ENCODE data around the gene PACS2. TPM values are rescaled to one million over a fixed set of nuclear protein-coding genes. Genes with fewer than 3 reads are reported as not detected.

Gene PACS2
- polyA plus RNA-seq, 3 donors = 3.1 to 87.0 (median 3.7) TPM

DNA sequence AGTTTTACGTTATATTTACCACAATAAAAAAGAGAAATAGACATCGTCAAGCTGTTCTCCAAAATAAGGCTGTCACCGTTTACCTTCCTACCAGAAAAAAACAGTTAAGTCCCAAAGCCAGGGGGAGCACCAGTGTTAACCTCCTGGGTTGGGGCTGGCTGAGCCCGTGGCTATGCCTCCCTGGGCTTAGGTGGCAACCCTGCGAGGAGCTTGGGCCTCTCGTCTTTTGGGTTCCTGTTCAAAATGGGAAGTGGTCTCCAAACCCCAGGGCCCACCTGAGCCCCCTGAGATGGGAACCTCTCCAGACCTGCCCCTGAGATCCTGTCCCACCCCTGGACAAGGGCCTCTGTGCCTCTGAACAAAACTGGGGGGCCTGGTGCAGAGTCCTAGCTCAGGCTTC is 22.9 kb downstream of the PACS2 start:
- H3K4me3 ChIP-seq (replicated peaks in 1 of 3; ENCODE audit: low read depth in 2 of 3, low read length in 3 of 3) = no peak overlapping the region
- peaks cover 7% of the 10 kb centered on the region in 2 donors for H3K4me1 ChIP-seq (ENCODE audit: control insufficient read depth in 1 of 2, insufficient read depth in 2 of 2, low read length in 2 of 2)
- no peak for DNase-seq
- H3K9ac ChIP-seq (ENCODE audit: insufficient read depth, low read length, poor library complexity, severe bottlenecking) = no peak overlapping the region
- H3K27ac Mint-ChIP-seq = peak overlapping the region in 1 of 7 donors; percentile 61
- no peaks in the 10 kb centered on the region for H3K27me3 ChIP-seq (ENCODE audit: control insufficient read depth in 2 of 2, insufficient read depth in 2 of 2, low read length in 2 of 2)
- H4K20me1 ChIP-seq (ENCODE audit: insufficient read depth, low read length) = peaks cover 71% of the 10 kb centered on the region
- intact Hi-C loops (cut with micrococcal nuclease) = no loop called here
- H3K36me3 Mint-ChIP-seq = peaks cover 10 to 16% of the 10 kb centered on the region in 2 donors
- WGBS (ENCODE audit: insufficient coverage) = 55% methylated on average over 4 of the region's 6 CpGs
- TF ChIP-seq, protein P1, sequence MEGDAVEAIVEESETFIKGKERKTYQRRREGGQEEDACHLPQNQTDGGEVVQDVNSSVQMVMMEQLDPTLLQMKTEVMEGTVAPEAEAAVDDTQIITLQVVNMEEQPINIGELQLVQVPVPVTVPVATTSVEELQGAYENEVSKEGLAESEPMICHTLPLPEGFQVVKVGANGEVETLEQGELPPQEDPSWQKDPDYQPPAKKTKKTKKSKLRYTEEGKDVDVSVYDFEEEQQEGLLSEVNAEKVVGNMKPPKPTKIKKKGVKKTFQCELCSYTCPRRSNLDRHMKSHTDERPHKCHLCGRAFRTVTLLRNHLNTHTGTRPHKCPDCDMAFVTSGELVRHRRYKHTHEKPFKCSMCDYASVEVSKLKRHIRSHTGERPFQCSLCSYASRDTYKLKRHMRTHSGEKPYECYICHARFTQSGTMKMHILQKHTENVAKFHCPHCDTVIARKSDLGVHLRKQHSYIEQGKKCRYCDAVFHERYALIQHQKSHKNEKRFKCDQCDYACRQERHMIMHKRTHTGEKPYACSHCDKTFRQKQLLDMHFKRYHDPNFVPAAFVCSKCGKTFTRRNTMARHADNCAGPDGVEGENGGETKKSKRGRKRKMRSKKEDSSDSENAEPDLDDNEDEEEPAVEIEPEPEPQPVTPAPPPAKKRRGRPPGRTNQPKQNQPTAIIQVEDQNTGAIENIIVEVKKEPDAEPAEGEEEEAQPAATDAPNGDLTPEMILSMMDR (IDR thresholded peaks at IDR 0.05) = no peak
- H3K4me3 Mint-ChIP-seq = no peak overlapping the region
- H2AFZ ChIP-seq (ENCODE audit: insufficient read depth, low read depth, low read length, poor library complexity, severe bottlenecking) = no peak overlapping the region
- peaks cover 22% of the 10 kb centered on the region for H3K4me1 Mint-ChIP-seq
- H3K9me3 ChIP-seq (replicated peaks in 1 of 2; ENCODE audit: control insufficient read depth in 1 of 2, insufficient read depth in 1 of 2, low read length in 2 of 2) = no peaks in the 10 kb centered on the region
- H3K9me3 Mint-ChIP-seq = peaks cover 0 to 7% (median 0%) of the 10 kb centered on the region in 7 donors
- no peaks in the 10 kb centered on the region for H3K36me3 ChIP-seq (replicated peaks in 1 of 2; ENCODE audit: control insufficient read depth in 1 of 2, insufficient read depth in 2 of 2, low read length in 2 of 2)
- H3K4me2 ChIP-seq (replicated peaks; ENCODE audit: extremely low read depth, low read length, poor library complexity, severe bottlenecking) = no peak overlapping the region
- H3K79me2 ChIP-seq (ENCODE audit: insufficient read depth, low read length) = peaks cover 6% of the 10 kb centered on the region
- H3K27ac ChIP-seq (ENCODE audit: low read depth in 1 of 2, low read length in 2 of 2) = no peak overlapping the region
- H3K27me3 Mint-ChIP-seq (ENCODE audit: low read depth in 3 of 3) = peaks cover 3 to 12% (median 5%) of the 10 kb centered on the region in 3 donors

DNA sequence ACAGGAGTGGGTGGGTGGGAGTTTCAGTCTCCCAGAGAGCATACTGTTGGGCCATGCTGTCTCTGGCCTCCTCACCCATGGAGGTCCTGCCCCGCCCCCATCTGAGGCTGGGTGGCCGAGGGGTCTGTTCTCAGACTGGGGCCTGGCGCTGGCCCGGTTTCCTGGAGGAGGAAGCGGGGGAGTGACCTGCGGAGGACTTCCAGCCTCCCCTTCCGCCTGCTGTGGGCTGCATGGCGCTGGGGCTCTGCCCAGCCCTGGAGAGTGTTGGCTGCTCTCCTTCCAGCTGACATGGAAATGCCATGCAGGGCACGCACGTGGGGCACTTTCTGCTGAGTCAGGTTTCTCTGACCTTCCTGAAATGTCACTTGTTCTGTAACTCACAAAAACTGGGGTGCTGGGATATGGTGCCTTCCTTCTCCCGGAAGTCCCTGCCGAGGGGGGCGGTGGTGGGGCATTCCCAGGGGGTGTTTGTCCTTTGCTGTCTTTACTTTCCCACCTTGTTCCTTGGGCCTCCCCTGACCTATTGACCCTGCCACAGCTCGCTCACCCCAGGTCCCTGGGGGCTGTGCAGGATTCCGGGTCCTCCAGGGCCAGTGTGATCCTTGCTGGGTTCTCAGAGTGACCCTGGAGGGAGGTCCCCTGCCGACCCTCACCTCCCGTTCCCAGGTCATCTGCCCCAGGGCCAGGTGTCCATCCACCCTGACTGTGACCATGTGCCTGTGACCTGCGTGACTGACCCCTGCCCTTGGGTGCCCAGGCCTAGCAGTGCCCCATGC is 23.6 kb downstream of the PACS2 start:
- Histone ChIP-seq H4K20me1 (ENCODE audit: insufficient read depth, low read length) (peaks cover 68% of the 10 kb centered on the region), H3K27me3 (ENCODE audit: control insufficient read depth in 2 of 2, insufficient read depth in 2 of 2, low read length in 2 of 2) (no peaks in the 10 kb centered on the region), H3K79me2 (ENCODE audit: insufficient read depth, low read length) (peaks cover 5% of the 10 kb centered on the region), H2AFZ (ENCODE audit: insufficient read depth, low read depth, low read length, poor library complexity, severe bottlenecking) (no peak overlapping the region), H3K4me3 (replicated peaks in 1 of 3; ENCODE audit: low read depth in 2 of 3, low read length in 3 of 3) (no peak overlapping the region), H3K4me1 (ENCODE audit: control insufficient read depth in 1 of 2, insufficient read depth in 2 of 2, low read length in 2 of 2) (peaks cover 7% of the 10 kb centered on the region in 2 donors), H3K9ac (ENCODE audit: insufficient read depth, low read length, poor library complexity, severe bottlenecking) (no peak overlapping the region), H3K4me2 (replicated peaks; ENCODE audit: extremely low read depth, low read length, poor library complexity, severe bottlenecking) (no peak overlapping the region), H3K27ac (ENCODE audit: low read depth in 1 of 2, low read length in 2 of 2) (no peak overlapping the region), H3K9me3 (replicated peaks in 1 of 2; ENCODE audit: control insufficient read depth in 1 of 2, insufficient read depth in 1 of 2, low read length in 2 of 2) (no peaks in the 10 kb centered on the region), H3K36me3 (replicated peaks in 1 of 2; ENCODE audit: control insufficient read depth in 1 of 2, insufficient read depth in 2 of 2, low read length in 2 of 2) (no peaks in the 10 kb centered on the region)
- H3K27ac Mint-ChIP-seq = peak overlapping the region in 1 of 7 donors; percentile 82
- peaks cover 10 to 16% of the 10 kb centered on the region in 2 donors for H3K36me3 Mint-ChIP-seq
- DNase-seq = no peak
- intact Hi-C loops (cut with micrococcal nuclease) = no loop called here
- H3K4me3 Mint-ChIP-seq = no peak overlapping the region
- H3K27me3 Mint-ChIP-seq (ENCODE audit: low read depth in 3 of 3) = peaks cover 3 to 9% (median 5%) of the 10 kb centered on the region in 3 donors
- H3K9me3 Mint-ChIP-seq = peaks cover 0 to 7% (median 0%) of the 10 kb centered on the region in 7 donors
- 56% methylated on average over 14 of the region's 18 CpGs for WGBS (ENCODE audit: insufficient coverage)
- TF ChIP-seq, protein P1 (IDR thresholded peaks at IDR 0.05) = no peak
- H3K4me1 Mint-ChIP-seq = peaks cover 20% of the 10 kb centered on the region
